Measurements from ENCODE around the gene XAGE1B. TPM values are rescaled to one million over a fixed set of nuclear protein-coding genes. Genes with fewer than 3 reads are reported as not detected.
"Not testable (repeated sequence)": the region's sequence is repeated elsewhere in the genome, so short reads cannot be mapped to it uniquely, and the experiment has no call there.

The XAGE1B gene
- total RNA-seq, 4 donors from 2014 or later = not detected

- WGBS = 78% methylated on average over 3 of the region's 3 CpGs
- DNase-seq (ENCODE audit: low spot score in 2 of 2) = no peak
- TF ChIP-seq POLR2A (IDR thresholded peaks at IDR 0.05) = no peak
- no peak for TF ChIP-seq EP300 (IDR thresholded peaks at IDR 0.05)
- no peak for TF ChIP-seq CTCF (IDR thresholded peaks at IDR 0.05)
- no peak for TF ChIP-seq POLR2AphosphoS5 (IDR thresholded peaks at IDR 0.05)
- Histone ChIP-seq H3K36me3 (no peaks in the 10 kb centered on the region), H3K27ac (no peak overlapping the region), H3K27me3 (no peaks in the 10 kb centered on the region), H3K9me3 (no peaks in the 10 kb centered on the region), H3K4me1 (no peaks in the 10 kb centered on the region), H3K4me3 (no peak overlapping the region)
Measured at GRCh38 chrX:52507331-52507730, 9.5 kb downstream of the XAGE1B start.

GRCh38 chrX:52504551-52504950, 12.3 kb downstream of the XAGE1B start:
- H3K36me3 ChIP-seq = no peaks in the 10 kb centered on the region
- H3K9me3 ChIP-seq = no peaks in the 10 kb centered on the region
- H3K4me1 ChIP-seq = no peaks in the 10 kb centered on the region
- no peak for DNase-seq (ENCODE audit: low spot score in 2 of 2)
- 81% methylated on average over 4 of the region's 4 CpGs for WGBS
- no peak overlapping the region for H3K27ac ChIP-seq
- H3K27me3 ChIP-seq = no peaks in the 10 kb centered on the region
- H3K4me3 ChIP-seq = no peak overlapping the region
- TF ChIP-seq EP300 (IDR thresholded peaks at IDR 0.05) (no peak), POLR2AphosphoS5 (IDR thresholded peaks at IDR 0.05) (no peak), CTCF (IDR thresholded peaks at IDR 0.05) (no peak), POLR2A (IDR thresholded peaks at IDR 0.05) (no peak)

- not testable (repeated sequence) for H3K36me3 ChIP-seq; DNase-seq (ENCODE audit: low spot score in 2 of 2); H3K27me3 ChIP-seq; H3K9me3 ChIP-seq; H3K4me3 ChIP-seq; H3K27ac ChIP-seq; H3K4me1 ChIP-seq
- no CpG with 5 or more reads among the region's 6 CpGs for WGBS
Measured at GRCh38 chrX:52501362-52501761, 15.5 kb downstream of the XAGE1B start.

- not testable (repeated sequence) for H3K4me1 ChIP-seq; H3K9me3 ChIP-seq; DNase-seq (ENCODE audit: low spot score in 2 of 2); H3K27me3 ChIP-seq; H3K4me3 ChIP-seq; H3K27ac ChIP-seq; H3K36me3 ChIP-seq
- no CpG with 5 or more reads among the region's 5 CpGs for WGBS
Measured at GRCh38 chrX:52496419-52496772, 20.5 kb downstream of the XAGE1B start.

GRCh38 chrX:52495545-52496418, 21.1 kb downstream of the XAGE1B start, which contains the start of gene XAGE1A:
XAGE1A (plus strand) TSS chrX:52495808; CDS start chrX:52497362, 1,554 bp downstream.
- H3K4me3 ChIP-seq; H3K4me1 ChIP-seq; H3K27ac ChIP-seq; DNase-seq (ENCODE audit: low spot score in 2 of 2); H3K27me3 ChIP-seq; H3K36me3 ChIP-seq; H3K9me3 ChIP-seq: not testable (repeated sequence)
- WGBS = no CpG with 5 or more reads among the region's 41 CpGs

- not testable (repeated sequence) for H3K27ac ChIP-seq; H3K4me3 ChIP-seq; DNase-seq (ENCODE audit: low spot score in 2 of 2); H3K36me3 ChIP-seq; H3K4me1 ChIP-seq; H3K27me3 ChIP-seq; H3K9me3 ChIP-seq
- 47% methylated on average over 1 of the region's 1 CpG for WGBS
Measured at GRCh38 chrX:52471301-52471700, 45.6 kb downstream of the XAGE1B start.

Other genes starting within 250 kb of the XAGE1B start
- gene XAGE2, start 148.0 kb downstream of the XAGE1B start, total RNA-seq = not detected
- gene XAGE1A, start 21.3 kb downstream of the XAGE1B start, total RNA-seq = not detected
- gene SSX7, start 137.8 kb upstream of the XAGE1B start, total RNA-seq = not detected
- gene SSX2, start 190.1 kb upstream of the XAGE1B start, total RNA-seq = not detected
- gene SSX2B, start 234.2 kb upstream of the XAGE1B start, total RNA-seq = not detected